Keratinocyte (primary cell): ENCODE measurements around the gene ROR1. TPM values are rescaled to one million over a fixed set of nuclear protein-coding genes. Genes with fewer than 3 reads are reported as not detected.

Experiments used
- DNase-seq: peaks from one replicate; pipeline ENCODE4 v3.0.0-alpha.2; 2011; ENCODE audit warnings: low read depth, missing footprints, low spot score
- FAIRE-seq: peaks from 2 replicates; lab custom pipeline; 2011; peaks lifted over from hg19 to GRCh38; lab: Jason Lieb, UNC
- H2AFZ ChIP-seq: 2 replicates; pipeline ENCODE4 v1.6.0; 2012; ENCODE audit warnings: low read length, control low read depth, inconsistent platforms; ENCODE audit not compliant: control insufficient read depth
- H3K27ac ChIP-seq: 2 replicates; pipeline ENCODE4 v1.5.1; 2011; ENCODE audit warnings: low read length; ENCODE audit not compliant: control insufficient read depth, insufficient read depth
- H3K27me3 ChIP-seq: 3 replicates; pipeline ENCODE4 v1.6.0; 2011; ENCODE audit warnings: low read length; ENCODE audit not compliant: control insufficient read depth, insufficient read depth; ENCODE audit errors: extremely low read depth
- H3K36me3 ChIP-seq, 2 experiments: 2 replicates in 1 of 2; 3 replicates in 1 of 2; pipeline ENCODE4 v1.5.1; 2011; ENCODE audit warnings: low read length in 2 of 2, mild to moderate bottlenecking in 1 of 2; ENCODE audit not compliant: control insufficient read depth in 2 of 2, insufficient read depth in 2 of 2; ENCODE audit errors: extremely low read depth in 1 of 2
- H3K4me1 ChIP-seq: 3 replicates; pipeline ENCODE4 v1.5.1; 2011; ENCODE audit warnings: low read length; ENCODE audit not compliant: control insufficient read depth, insufficient read depth; ENCODE audit errors: extremely low read depth
- H3K4me2 ChIP-seq: 3 replicates; pipeline ENCODE4 v1.6.0; 2011; ENCODE audit warnings: low read depth, low read length; ENCODE audit not compliant: control insufficient read depth, insufficient read depth; ENCODE audit errors: extremely low read depth
- H3K4me3 ChIP-seq, 3 experiments: fragments of 200-600 bp in 1 of 3; sonication (generic) in 1 of 3; 2 replicates in 2 of 3; 3 replicates in 1 of 3; pipeline ENCODE4 v1.5.1; 2011 to 2016; ENCODE audit warnings: low read length in 3 of 3, mild to moderate bottlenecking in 3 of 3, control low read depth in 2 of 3, inconsistent platforms in 1 of 3, low read depth in 1 of 3, mixed read lengths in 1 of 3, mixed run types in 1 of 3, moderate library complexity in 1 of 3; ENCODE audit not compliant: control insufficient read depth in 2 of 3, insufficient read depth in 2 of 3; ENCODE audit errors: extremely low read depth in 1 of 3
- H3K79me2 ChIP-seq: 2 replicates; pipeline ENCODE4 v1.6.0; 2012; ENCODE audit warnings: low read length; ENCODE audit not compliant: control insufficient read depth, insufficient read depth
- H3K9ac ChIP-seq: 3 replicates; pipeline ENCODE4 v1.6.0; 2011; ENCODE audit warnings: low read length; ENCODE audit not compliant: control insufficient read depth, insufficient read depth; ENCODE audit errors: extremely low read depth
- H3K9me1 ChIP-seq: 3 replicates; pipeline ENCODE4 v1.6.0; 2011; ENCODE audit warnings: low read length; ENCODE audit not compliant: control insufficient read depth, insufficient read depth; ENCODE audit errors: extremely low read depth
- H3K9me3 ChIP-seq: 2 replicates; pipeline ENCODE4 v1.5.1; 2012; ENCODE audit warnings: low read depth, low read length; ENCODE audit not compliant: control insufficient read depth
- H4K20me1 ChIP-seq: 3 replicates; pipeline ENCODE4 v1.6.0; 2011; ENCODE audit warnings: low read length; ENCODE audit not compliant: control insufficient read depth, insufficient read depth; ENCODE audit errors: extremely low read depth
- CTCF ChIP-seq, 3 experiments: IDR thresholded peaks in 1 of 3; conservative IDR thresholded peaks in 1 of 3; optimal IDR thresholded peaks in 1 of 3; 2 replicates in 2 of 3; 3 replicates in 1 of 3; pipeline versions ENCODE3 to v1.5.1; 2011; ENCODE audit warnings: low read length in 3 of 3, mild to moderate bottlenecking in 3 of 3, moderate library complexity in 2 of 3, control low read depth in 1 of 3, inconsistent platforms in 1 of 3; ENCODE audit not compliant: insufficient read depth in 2 of 3; ENCODE audit errors: extremely low read depth in 1 of 3
- EZH2 ChIP-seq: IDR thresholded peaks from one replicate; pipeline ENCODE4 v1.6.1; 2012; ENCODE audit warnings: inconsistent platforms, mild to moderate bottlenecking, low read length, moderate library complexity
- dilution Hi-C: fragments of 300-500 bp; cut with MboI; formaldehyde crosslinking; loops from one replicate; pipeline ENCODE4 v1.7.0; 2020; ENCODE audit warnings: low sequenced_read_pairs; ENCODE audit not compliant: extremely low pct_ligation_motif_present
- polyA plus RNA-seq, 5 experiments: library from polyadenylated mRNA; depleted of rRNA in 3 of 5; stranded (reverse) in 3 of 5; stranded (forward) in 1 of 5; unstranded in 1 of 5; fragments of >200 nt; gene quantifications; 1 replicate in 1 of 5; 2 replicates in 3 of 5; 3 replicates in 1 of 5; pipeline versions ENCODE4 v1.2.1 to v1.2.3, GENCODE V29; 2011 to 2012; ENCODE audit warnings: missing spikeins in 2 of 5, low read depth in 1 of 5, low replicate concordance in 1 of 5

Gene ROR1
- polyA plus RNA-seq, 1 donor (not counting 4 experiments of a cell fraction or from before 2014, with no cell fraction given) = 9.2 TPM

- H3K36me3 ChIP-seq = no peaks in the 10 kb centered on the region
- FAIRE-seq = no peak
- H3K9ac ChIP-seq = no peak overlapping the region
Measured at GRCh38 chr1:63945943-63946342, 172.1 kb downstream of the ROR1 start.

GRCh38 chr1:63946866-63947491, 173.2 kb downstream of the ROR1 start:
- DNase-seq (no peak), FAIRE-seq (peak; percentile 92)
- Histone ChIP-seq H3K4me3 (peak overlapping the region in 1 of 3 experiments; percentile 2), H3K79me2 (no peaks in the 10 kb centered on the region), H2AFZ (peak overlapping the region; percentile 59), H3K27ac (peak overlapping the region; percentile 30), H3K9me1 (no peaks in the 10 kb centered on the region), H3K9ac (no peak overlapping the region), H3K27me3 (no peaks in the 10 kb centered on the region), H3K4me1 (peaks cover 12% of the 10 kb centered on the region), H3K9me3 (no peaks in the 10 kb centered on the region), H3K4me2 (peak overlapping the region; percentile 61), H3K36me3 (no peaks in the 10 kb centered on the region), H4K20me1 (no peaks in the 10 kb centered on the region)
- no peak for TF ChIP-seq CTCF (optimal IDR thresholded peaks at IDR 0.05 in 1 of 3, IDR thresholded peaks at IDR 0.05 in 1 of 3, conservative IDR thresholded peaks at IDR 0.05 in 1 of 3; ENCODE audit: extremely low read depth in 1 of 3, insufficient read depth in 2 of 3, low read length in 3 of 3)
- no peak for TF ChIP-seq EZH2
- dilution Hi-C loops = no loop called here

More at GRCh38 chr1:63945943-63946342, 172.1 kb downstream of the ROR1 start:
- H3K4me3 ChIP-seq = no peak overlapping the region
- dilution Hi-C loops = no loop called here
- H3K9me1 ChIP-seq = no peaks in the 10 kb centered on the region
- H4K20me1 ChIP-seq = no peaks in the 10 kb centered on the region
- no peak overlapping the region for H3K4me2 ChIP-seq
- no peak overlapping the region for H2AFZ ChIP-seq
- H3K4me1 ChIP-seq = peaks cover 12% of the 10 kb centered on the region
- no peaks in the 10 kb centered on the region for H3K9me3 ChIP-seq
- no peaks in the 10 kb centered on the region for H3K27me3 ChIP-seq
- no peaks in the 10 kb centered on the region for H3K79me2 ChIP-seq
- H3K27ac ChIP-seq = no peak overlapping the region
- no peak for DNase-seq
- TF ChIP-seq EZH2 (no peak), CTCF (optimal IDR thresholded peaks at IDR 0.05 in 1 of 3, IDR thresholded peaks at IDR 0.05 in 1 of 3, conservative IDR thresholded peaks at IDR 0.05 in 1 of 3; ENCODE audit: extremely low read depth in 1 of 3, insufficient read depth in 2 of 3, low read length in 3 of 3) (no peak)
